Fibroblast of villous mesenchyme (primary cell): ENCODE data around the gene CTPS1. TPM values are rescaled to one million over a fixed set of nuclear protein-coding genes. Genes with fewer than 3 reads are reported as not detected.

Experiments
- DNase-seq: peaks from one replicate; pipeline ENCODE4 v3.0.0-alpha.2; 2010; ENCODE audit warnings: low read depth
- H3K4me3 ChIP-seq: 2 replicates; pipeline ENCODE4 v1.5.1; 2011; ENCODE audit warnings: low read depth, mild to moderate bottlenecking, low read length
- CTCF ChIP-seq: IDR thresholded peaks from 2 replicates; pipeline ENCODE4 v1.5.1; 2012; ENCODE audit warnings: low read depth, mild to moderate bottlenecking, low read length; ENCODE audit not compliant: insufficient read depth
- total RNA-seq: library from RNA; depleted of rRNA; stranded (reverse); fragments of >200 nt; gene quantifications from 2 replicates; pipeline ENCODE4 v1.2.3, GENCODE V29; 2012

Gene CTPS1
- total RNA-seq, 1 donor = 42.3 TPM

GRCh38 chr1:41020654-41021053 is 41.2 kb downstream of the CTPS1 start:
- DNase-seq = no peak
- TF ChIP-seq CTCF = no peak
- no peak overlapping the region for H3K4me3 ChIP-seq

GRCh38 chr1:41021526-41022308 is 42.2 kb downstream of the CTPS1 start, which contains the start of gene SLFNL1:
Gene SLFNL1, minus strand, starts transcription at chr1:41021725. Its CDS starts 1,065 bp downstream, at chr1:41020660.
- no peak within 1 kb of the TSS for H3K4me3 ChIP-seq
- DNase-seq = peak; percentile 48
- TF ChIP-seq CTCF = peak; percentile 22

- DNase-seq = no peak
- no peak for TF ChIP-seq CTCF
- H3K4me3 ChIP-seq = no peak overlapping the region
Observed at GRCh38 chr1:41022424-41022823, 42.9 kb downstream of the CTPS1 start.

GRCh38 chr1:41023279-41023990 is 43.9 kb downstream of the CTPS1 start:
- DNase-seq = no peak
- TF ChIP-seq CTCF = peak; percentile 46
- no peak overlapping the region for H3K4me3 ChIP-seq

GRCh38 chr1:41024953-41025352 is 45.5 kb downstream of the CTPS1 start:
- no peak for DNase-seq
- TF ChIP-seq CTCF = no peak
- H3K4me3 ChIP-seq = no peak overlapping the region

GRCh38 chr1:41025979-41026819 is 46.7 kb downstream of the CTPS1 start:
- TF ChIP-seq CTCF = no peak
- DNase-seq = no peak
- no peak overlapping the region for H3K4me3 ChIP-seq
